Hepatocyte (in vitro differentiated cells): Measurements from ENCODE around the gene TOE1. TPM values are rescaled to one million over a fixed set of nuclear protein-coding genes. Genes with fewer than 3 reads are reported as not detected.

ENCODE experiments used
- DNase-seq: peaks from one replicate; pipeline ENCODE4 v3.0.0-alpha.2; 2016; ENCODE audit warnings: low spot score
- H2AFZ ChIP-seq: fragments of 200-600 bp; sonication (generic); 2 replicates; pipeline ENCODE4 v1.6.0; 2016; ENCODE audit warnings: antibody characterized with exemption, mild to moderate bottlenecking
- H3K27ac ChIP-seq: fragments of 200-600 bp; sonication (generic); 2 replicates; pipeline ENCODE4 v1.5.1; 2016; ENCODE audit warnings: mild to moderate bottlenecking
- H3K27me3 ChIP-seq: fragments of 200-600 bp; sonication (generic); 2 replicates; pipeline ENCODE4 v1.6.1; 2016
- H3K36me3 ChIP-seq: fragments of 200-600 bp; sonication (generic); replicated peaks from 2 replicates; pipeline ENCODE4 v1.5.1; 2016; ENCODE audit warnings: low read depth; ENCODE audit not compliant: insufficient read depth
- H3K4me1 ChIP-seq: fragments of 200-600 bp; sonication (generic); 2 replicates; pipeline ENCODE4 v1.5.1; 2016; ENCODE audit warnings: mild to moderate bottlenecking, moderate library complexity; ENCODE audit not compliant: insufficient read depth
- H3K4me2 ChIP-seq: fragments of 200-600 bp; sonication (generic); 2 replicates; pipeline ENCODE4 v1.6.0; 2016
- H3K4me3 ChIP-seq: fragments of 200-600 bp; sonication (generic); 2 replicates; pipeline ENCODE4 v1.5.1; 2016; ENCODE audit warnings: mild to moderate bottlenecking
- H3K79me2 ChIP-seq: fragments of 200-600 bp; sonication (generic); 2 replicates; pipeline ENCODE4 v1.6.0; 2017; ENCODE audit warnings: mild to moderate bottlenecking
- H3K9me2 ChIP-seq: fragments of 200-600 bp; sonication (generic); replicated peaks from 2 replicates; pipeline ENCODE4 v1.6.0; 2017; ENCODE audit warnings: mild to moderate bottlenecking; ENCODE audit not compliant: insufficient read depth
- H3K9me3 ChIP-seq: fragments of 200-600 bp; sonication (generic); 2 replicates; pipeline ENCODE4 v1.5.1; 2016; ENCODE audit warnings: low read depth, mild to moderate bottlenecking
- H4K20me1 ChIP-seq: fragments of 200-600 bp; sonication (generic); 2 replicates; pipeline ENCODE4 v1.6.0; 2016; ENCODE audit warnings: mild to moderate bottlenecking; ENCODE audit not compliant: insufficient read depth, poor library complexity, severe bottlenecking
- EZH2 ChIP-seq: fragments of 200-600 bp; sonication (generic); IDR thresholded peaks from 2 replicates; pipeline ENCODE4 v1.6.1; 2016; ENCODE audit warnings: antibody characterized with exemption, mild to moderate bottlenecking, borderline replicate concordance
- EZH2phosphoT487 ChIP-seq: fragments of 200-600 bp; sonication (generic); IDR thresholded peaks from one replicate; pipeline ENCODE4 v1.6.1; 2018; ENCODE audit warnings: antibody characterized with exemption, mild to moderate bottlenecking, low read depth, moderate library complexity; ENCODE audit not compliant: unreplicated experiment, severe bottlenecking
- WGBS: methylation state at CpG from one replicate; pipeline ENCODE4 v1.1.6; 2016; ENCODE audit warnings: low lambda C conversion rate; ENCODE audit errors: missing lambda C conversion rate; 5-methylcytosine and 5-hydroxymethylcytosine counted together
- polyA plus RNA-seq: library from polyadenylated mRNA; unstranded; fragments of >200 nt; fragmentation: Nextera tagmentation; extraction: Ambion mirVana; gene quantifications from 2 replicates; pipeline ENCODE4 v1.2.1, GENCODE V29; 2016
- total RNA-seq: library from RNA; depleted of rRNA; stranded (reverse); fragments of >200 nt; gene quantifications from 2 replicates; pipeline ENCODE4 v1.2.3, GENCODE V29; 2014
- TF ChIP-seq, protein P1 (sequence below): fragments of 200-600 bp; sonication (generic); IDR thresholded peaks from 2 replicates; pipeline ENCODE4 v1.5.1; 2016; ENCODE audit warnings: antibody characterized with exemption, mild to moderate bottlenecking; ENCODE audit not compliant: poor library complexity

The TOE1 gene
- total and polyA plus RNA-seq, 2 experiments from 2014 or later, result 10.6 to 12.2 TPM

DNA sequence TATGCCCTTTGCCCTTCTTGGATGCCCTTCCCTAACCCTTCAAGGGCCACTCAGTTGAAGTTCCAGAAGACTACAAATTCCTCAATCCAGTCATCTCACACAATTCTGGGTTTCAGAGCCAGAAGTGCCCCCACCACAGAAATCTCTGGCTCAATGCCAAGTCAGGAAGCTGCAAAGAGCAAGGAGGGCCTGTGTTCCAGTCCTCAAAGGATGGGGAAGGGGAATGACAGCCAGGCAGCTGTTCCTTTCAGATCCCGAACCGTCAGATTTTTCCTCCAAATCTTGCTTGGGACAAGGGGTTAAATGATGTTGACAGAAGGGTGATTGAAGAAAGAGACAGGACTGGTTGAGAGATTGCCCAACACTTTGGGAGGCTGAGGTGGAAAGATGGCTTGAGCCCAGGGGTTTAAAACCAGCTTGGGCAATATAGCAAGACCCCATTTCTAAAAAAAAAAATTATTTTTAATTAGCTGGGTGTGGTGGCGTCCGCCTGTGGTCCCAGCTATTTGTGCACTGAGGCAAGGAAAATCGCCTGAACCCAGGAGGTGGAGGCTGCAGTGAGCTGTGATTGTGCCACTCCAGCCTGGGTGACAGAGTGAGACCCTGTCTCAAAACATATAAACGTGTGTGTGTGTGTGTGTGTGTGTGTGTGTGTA lies 14.0 kb upstream of the TOE1 start:
- H3K4me2 ChIP-seq, result peak overlapping the region; percentile 90
- H3K27ac ChIP-seq, result no peak overlapping the region
- H3K4me3 ChIP-seq, result no peak overlapping the region
- H4K20me1 ChIP-seq, result no peaks in the 10 kb centered on the region
- no peak for TF ChIP-seq EZH2phosphoT487
- TF ChIP-seq, protein P1, sequence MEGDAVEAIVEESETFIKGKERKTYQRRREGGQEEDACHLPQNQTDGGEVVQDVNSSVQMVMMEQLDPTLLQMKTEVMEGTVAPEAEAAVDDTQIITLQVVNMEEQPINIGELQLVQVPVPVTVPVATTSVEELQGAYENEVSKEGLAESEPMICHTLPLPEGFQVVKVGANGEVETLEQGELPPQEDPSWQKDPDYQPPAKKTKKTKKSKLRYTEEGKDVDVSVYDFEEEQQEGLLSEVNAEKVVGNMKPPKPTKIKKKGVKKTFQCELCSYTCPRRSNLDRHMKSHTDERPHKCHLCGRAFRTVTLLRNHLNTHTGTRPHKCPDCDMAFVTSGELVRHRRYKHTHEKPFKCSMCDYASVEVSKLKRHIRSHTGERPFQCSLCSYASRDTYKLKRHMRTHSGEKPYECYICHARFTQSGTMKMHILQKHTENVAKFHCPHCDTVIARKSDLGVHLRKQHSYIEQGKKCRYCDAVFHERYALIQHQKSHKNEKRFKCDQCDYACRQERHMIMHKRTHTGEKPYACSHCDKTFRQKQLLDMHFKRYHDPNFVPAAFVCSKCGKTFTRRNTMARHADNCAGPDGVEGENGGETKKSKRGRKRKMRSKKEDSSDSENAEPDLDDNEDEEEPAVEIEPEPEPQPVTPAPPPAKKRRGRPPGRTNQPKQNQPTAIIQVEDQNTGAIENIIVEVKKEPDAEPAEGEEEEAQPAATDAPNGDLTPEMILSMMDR, result no peak
- no peak for TF ChIP-seq EZH2
- peaks cover 3% of the 10 kb centered on the region for H3K79me2 ChIP-seq
- H3K36me3 ChIP-seq, result no peaks in the 10 kb centered on the region
- DNase-seq, result no peak
- H3K4me1 ChIP-seq, result peaks cover 9% of the 10 kb centered on the region
- H3K9me2 ChIP-seq, result no peaks in the 10 kb centered on the region
- WGBS, result 72% methylated on average over 6 of the region's 6 CpGs
- peak overlapping the region; percentile 90 for H2AFZ ChIP-seq
- H3K27me3 ChIP-seq, result no peaks in the 10 kb centered on the region
- no peaks in the 10 kb centered on the region for H3K9me3 ChIP-seq

DNA sequence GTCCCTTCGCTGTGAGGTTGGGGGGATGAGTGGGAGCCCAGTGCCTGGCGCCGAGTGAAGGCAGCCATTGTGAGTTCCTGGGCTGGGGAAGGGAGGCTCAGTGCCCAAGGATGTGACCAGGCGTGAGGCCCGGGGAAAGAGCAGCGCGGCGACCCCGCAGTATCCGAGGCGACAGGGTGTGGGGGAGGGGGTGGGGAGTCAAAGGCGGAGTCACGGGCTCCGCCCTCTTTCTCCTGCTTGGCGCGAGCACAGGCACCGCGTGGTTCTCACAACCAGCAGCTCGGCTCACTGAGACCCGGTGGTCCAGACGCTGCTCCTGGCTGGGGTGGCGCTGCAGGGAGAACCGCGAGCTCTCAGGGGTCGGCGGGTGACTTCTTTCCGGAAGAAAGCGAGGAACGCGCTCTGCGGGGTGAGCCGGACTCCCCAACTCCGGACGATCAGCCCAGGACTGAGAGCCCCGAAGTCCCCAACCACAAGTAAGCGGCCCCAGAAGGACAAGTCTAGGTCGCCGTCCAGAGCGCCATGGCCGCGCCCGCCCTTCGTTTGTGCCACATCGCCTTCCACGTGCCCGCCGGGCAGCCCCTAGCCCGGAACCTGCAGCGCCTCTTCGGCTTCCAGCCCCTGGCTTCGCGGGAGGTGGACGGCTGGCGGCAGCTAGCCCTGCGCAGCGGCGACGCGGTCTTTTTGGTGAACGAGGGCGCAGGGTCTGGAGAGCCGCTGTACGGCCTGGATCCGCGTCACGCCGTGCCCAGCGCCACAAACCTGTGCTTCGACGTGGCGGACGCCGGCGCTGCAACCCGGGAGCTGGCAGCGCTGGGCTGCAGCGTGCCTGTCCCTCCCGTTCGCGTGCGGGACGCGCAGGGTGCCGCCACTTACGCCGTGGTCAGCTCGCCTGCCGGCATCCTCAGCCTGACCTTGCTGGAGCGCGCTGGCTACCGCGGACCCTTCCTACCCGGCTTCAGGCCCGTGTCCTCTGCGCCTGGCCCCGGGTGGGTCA lies 13.0 kb upstream of the TOE1 start, which contains the start of gene HPDL:
TSS of gene HPDL (plus strand) at position 269 of the 997 bp plus-strand sequence. CDS start at position 523, 254 bp downstream.
- Histone ChIP-seq H3K4me2 (peak within 1 kb of the TSS; percentile 90), H3K4me1 (peaks cover 9% of the 10 kb centered on the region), H3K27me3 (no peaks in the 10 kb centered on the region), H3K9me2 (no peaks in the 10 kb centered on the region), H3K9me3 (no peaks in the 10 kb centered on the region), H2AFZ (peak within 1 kb of the TSS; percentile 90), H3K36me3 (no peaks in the 10 kb centered on the region), H3K4me3 (peak within 1 kb of the TSS; percentile 23), H4K20me1 (no peaks in the 10 kb centered on the region), H3K79me2 (peaks cover 3% of the 10 kb centered on the region), H3K27ac (peak within 1 kb of the TSS; percentile 23)
- TF ChIP-seq EZH2phosphoT487 (no peak), EZH2 (no peak)
- TF ChIP-seq, protein P1, result no peak
- 35% methylated on average over 78 of the region's 96 CpGs for WGBS
- peak; percentile 79 for DNase-seq

DNA sequence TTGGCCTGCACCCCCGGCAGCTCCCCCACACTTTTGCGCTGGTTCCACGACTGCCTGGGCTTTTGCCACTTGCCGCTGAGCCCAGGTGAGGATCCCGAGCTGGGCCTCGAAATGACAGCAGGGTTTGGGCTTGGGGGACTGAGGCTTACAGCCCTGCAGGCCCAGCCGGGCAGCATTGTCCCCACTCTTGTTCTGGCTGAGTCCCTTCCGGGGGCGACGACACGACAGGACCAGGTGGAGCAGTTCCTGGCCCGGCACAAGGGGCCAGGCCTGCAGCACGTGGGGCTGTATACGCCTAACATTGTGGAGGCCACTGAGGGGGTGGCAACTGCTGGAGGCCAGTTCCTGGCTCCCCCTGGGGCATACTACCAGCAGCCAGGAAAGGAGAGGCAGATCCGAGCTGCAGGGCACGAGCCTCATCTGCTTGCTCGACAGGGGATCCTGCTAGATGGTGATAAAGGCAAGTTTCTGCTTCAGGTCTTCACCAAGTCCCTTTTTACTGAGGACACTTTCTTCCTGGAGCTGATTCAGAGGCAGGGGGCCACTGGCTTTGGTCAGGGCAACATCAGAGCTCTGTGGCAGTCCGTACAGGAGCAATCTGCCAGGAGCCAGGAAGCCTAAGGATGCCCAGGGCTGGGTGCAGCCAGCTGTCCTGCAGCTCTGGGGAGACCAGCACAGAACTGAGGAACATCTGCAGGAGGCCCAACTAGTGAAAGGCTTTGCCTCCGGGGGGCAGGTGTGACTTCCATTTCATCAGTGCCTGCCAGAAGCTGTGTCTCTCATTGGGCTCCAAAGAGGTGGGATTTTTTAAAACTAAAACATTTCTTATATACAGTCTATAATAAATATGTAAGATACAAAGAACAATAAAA lies 12.1 kb upstream of the TOE1 start:
- H2AFZ ChIP-seq, result no peak overlapping the region
- no peak for DNase-seq
- H3K4me1 ChIP-seq, result peaks cover 9% of the 10 kb centered on the region
- no peaks in the 10 kb centered on the region for H3K9me3 ChIP-seq
- no peaks in the 10 kb centered on the region for H3K9me2 ChIP-seq
- H3K27ac ChIP-seq, result peak overlapping the region; percentile 23
- no peaks in the 10 kb centered on the region for H3K36me3 ChIP-seq
- peak overlapping the region; percentile 90 for H3K4me2 ChIP-seq
- TF ChIP-seq EZH2, result no peak
- TF ChIP-seq, protein P1, result no peak
- TF ChIP-seq EZH2phosphoT487, result no peak
- no peak overlapping the region for H3K4me3 ChIP-seq
- WGBS, result 68% methylated on average over 19 of the region's 19 CpGs
- H3K27me3 ChIP-seq, result no peaks in the 10 kb centered on the region
- no peaks in the 10 kb centered on the region for H4K20me1 ChIP-seq
- H3K79me2 ChIP-seq, result peaks cover 3% of the 10 kb centered on the region
